Colonic mucosa (tissue), 4 donors: ENCODE results near the gene GPRC5C. TPM values are rescaled to one million over a fixed set of nuclear protein-coding genes. Genes with fewer than 3 reads are reported as not detected.
"Not testable (repeated sequence)": the region's sequence is repeated elsewhere in the genome, so short reads cannot be mapped to it uniquely, and the experiment has no call there.

Source experiments
- DNase-seq: peaks from one replicate; pipeline ENCODE4 v3.0.0-alpha.2; 2020
- H3K27ac ChIP-seq: fragments of 200-600 bp; one replicate; pipeline ENCODE4 v1.8.0; 2021
- H3K27me3 ChIP-seq: fragments of 200-600 bp; one replicate; pipeline ENCODE4 v1.8.0; 2021
- H3K36me3 ChIP-seq: fragments of 200-600 bp; one replicate; pipeline ENCODE4 v1.8.0; 2021
- H3K4me1 ChIP-seq: fragments of 200-600 bp; one replicate; pipeline ENCODE4 v1.8.0; 2021; ENCODE audit warnings: mild to moderate bottlenecking
- H3K4me3 ChIP-seq: fragments of 200-600 bp; one replicate; pipeline ENCODE4 v1.8.0; 2021
- H3K9ac ChIP-seq, 2 donors: one replicate each; pipeline ENCODE4 v1.7.0; 2013; ENCODE audit warnings: control low read depth in 2 of 2, low read depth in 2 of 2, low read length in 2 of 2
- H3K9me3 ChIP-seq: fragments of 200-600 bp; one replicate; pipeline ENCODE4 v1.8.0; 2021
- CTCF ChIP-seq: fragments of 200-600 bp; IDR thresholded peaks from one replicate; pipeline ENCODE4 v1.8.0; 2022; ENCODE audit warnings: antibody characterized with exemption, mild to moderate bottlenecking
- intact Hi-C: fragments of 100-400 bp; cut with DNase I; formaldehyde crosslinking; loops from one replicate; pipeline ENCODE4 v1.14.1; 2022
- total RNA-seq, 2 donors: library from RNA; stranded (reverse); fragmentation: NEBNext Ultra II Directional in 1 of 2; extraction: Animal tissue kit (Norgen Biotek cat#: 25700) in 1 of 2; gene quantifications; one replicate each; pipeline ENCODE4 v1.2.1, GENCODE V29; 2021
- donor health status: healthy.
- donor health status: DM: no; HTN: no; CAD: no.
- donor health status: DM: no; HTN: no; CAD: no.

Gene GPRC5C
- total RNA-seq, 2 donors from 2014 or later: 139 to 193 TPM

GRCh38 chr17:74485841-74486240 is 54.0 kb downstream of the GPRC5C start:
- no peak for DNase-seq
- H3K27me3 ChIP-seq: no peaks in the 10 kb centered on the region

GRCh38 chr17:74488276-74488675 is 56.4 kb downstream of the GPRC5C start:
- H3K27ac ChIP-seq, H3K4me1 ChIP-seq, DNase-seq, intact Hi-C loops, H3K4me3 ChIP-seq, H3K9ac ChIP-seq, H3K27me3 ChIP-seq, H3K36me3 ChIP-seq, H3K9me3 ChIP-seq: not testable (repeated sequence)

More at GRCh38 chr17:74485841-74486240, 54.0 kb downstream of the GPRC5C start:
- no peak overlapping the region for H3K27ac ChIP-seq
- no peak overlapping the region for H3K4me3 ChIP-seq
- H3K4me1 ChIP-seq: no peaks in the 10 kb centered on the region
- no peak for TF ChIP-seq CTCF
- H3K36me3 ChIP-seq: no peaks in the 10 kb centered on the region
- H3K9ac ChIP-seq: no peak overlapping the region
- no peaks in the 10 kb centered on the region for H3K9me3 ChIP-seq
- intact Hi-C loops: no loop called here

- Histone ChIP-seq H3K36me3 (no peaks in the 10 kb centered on the region), H3K9me3 (no peaks in the 10 kb centered on the region), H3K9ac (no peak overlapping the region), H3K27ac (no peak overlapping the region), H3K4me3 (no peak overlapping the region), H3K4me1 (no peaks in the 10 kb centered on the region), H3K27me3 (no peaks in the 10 kb centered on the region)
- intact Hi-C loops: no loop called here
- no peak for TF ChIP-seq CTCF
- DNase-seq: no peak
These were observed 58.8 kb downstream of the GPRC5C start for GRCh38 chr17:74490716-74491115.

- Histone ChIP-seq H3K9ac (no peak overlapping the region), H3K27me3 (no peaks in the 10 kb centered on the region), H3K9me3 (no peaks in the 10 kb centered on the region), H3K4me3 (no peak overlapping the region), H3K36me3 (no peaks in the 10 kb centered on the region), H3K27ac (no peak overlapping the region), H3K4me1 (no peaks in the 10 kb centered on the region)
- DNase-seq: no peak
- no peak for TF ChIP-seq CTCF
- intact Hi-C loops: loop anchor here (2.0 kb wide), 1 partner anchor 123 kb away; no protein-coding TSS in a partner anchor
These were observed 59.7 kb downstream of the GPRC5C start for GRCh38 chr17:74491626-74492025.

- DNase-seq: peak; percentile 78
- intact Hi-C loops: loop anchor here (2.0 kb wide), 1 partner anchor 125 kb away; no protein-coding TSS in a partner anchor
- no peaks in the 10 kb centered on the region for H3K4me1 ChIP-seq
- no peaks in the 10 kb centered on the region for H3K27me3 ChIP-seq
- no peak overlapping the region for H3K4me3 ChIP-seq
- no peak overlapping the region for H3K9ac ChIP-seq
- TF ChIP-seq CTCF: peak; percentile 94
- no peaks in the 10 kb centered on the region for H3K9me3 ChIP-seq
- H3K36me3 ChIP-seq: no peaks in the 10 kb centered on the region
- H3K27ac ChIP-seq: no peak overlapping the region
These were observed 61.5 kb downstream of the GPRC5C start for GRCh38 chr17:74493331-74493833.

Other genes with a start within 250 kb of the GPRC5C start
- gene RPL38, start 228.4 kb upstream of the GPRC5C start, total RNA-seq: 100 to 1,000 TPM; 723 to 795 TPM
- 1 to 10 TPM in 1 of 2 donors, under 1 TPM in 1; 0.86 to 2.9 TPM for gene TTYH2, start 218.5 kb upstream of the GPRC5C start, total RNA-seq
- not detected for gene DNAI2, start 157.9 kb upstream of the GPRC5C start, total RNA-seq
- gene KIF19, start 105.9 kb upstream of the GPRC5C start, total RNA-seq: 1 to 10 TPM; 2.6 to 3.2 TPM
- under 1 TPM in 1 of 2 donors, not detected in 1; 0.22 TPM for gene BTBD17, start 70.2 kb upstream of the GPRC5C start, total RNA-seq
- under 1 TPM; 0.35 to 0.74 TPM for gene GPR142, start 64.6 kb upstream of the GPRC5C start, total RNA-seq
- 1 to 10 TPM; 3.1 to 5.6 TPM for gene CD300A, start 34.5 kb downstream of the GPRC5C start, total RNA-seq
- under 1 TPM in 1 of 2 donors, not detected in 1; 0.69 TPM for gene CD300LB, start 99.4 kb downstream of the GPRC5C start, total RNA-seq
- 1 to 10 TPM in 1 of 2 donors, under 1 TPM in 1; 0.35 to 1.1 TPM for gene CD300C, start 114.0 kb downstream of the GPRC5C start, total RNA-seq
- under 1 TPM in 1 of 2 donors, not detected in 1; 0.45 TPM for gene CD300H, start 135.4 kb downstream of the GPRC5C start, total RNA-seq
- gene CD300LD, start 160.2 kb downstream of the GPRC5C start, total RNA-seq: not detected
- gene CD300E, start 191.7 kb downstream of the GPRC5C start, total RNA-seq: 1 to 10 TPM in 1 of 2 donors, not detected in 1; 1.2 TPM